Sigmoid colon (tissue), 7 donors: ENCODE data around the gene SMOC2. TPM values are rescaled to one million over a fixed set of nuclear protein-coding genes. Genes with fewer than 3 reads are reported as not detected.

Source experiments
- DNase-seq: peaks from one replicate; pipeline ENCODE4 v3.0.0-alpha.2; 2019
- H3K27ac ChIP-seq, 4 donors: fragments of 200-600 bp; sonication (generic); one replicate each; pipeline ENCODE4 v1.5.1; 2016 to 2019; ENCODE audit warnings: mild to moderate bottlenecking in 1 of 4
- H3K27me3 ChIP-seq, 3 donors: fragments of 200-600 bp; sonication (generic); one replicate each; pipeline ENCODE4 v1.5.1; 2019; ENCODE audit warnings: mild to moderate bottlenecking in 1 of 3
- H3K36me3 ChIP-seq, 4 donors: fragments of 200-600 bp; sonication (generic); one replicate each; pipeline ENCODE4 v1.5.1; 2016 to 2019
- H3K4me1 ChIP-seq, 4 donors: fragments of 200-600 bp; sonication (generic); one replicate each; pipeline ENCODE4 v1.5.1; 2017 to 2019
- H3K4me3 ChIP-seq, 4 donors: fragments of 200-600 bp; sonication (generic); one replicate each; pipeline ENCODE4 v1.5.1; 2017 to 2019; ENCODE audit warnings: mild to moderate bottlenecking in 2 of 4, moderate library complexity in 1 of 4
- H3K9me3 ChIP-seq, 4 donors: fragments of 200-600 bp in 3 of 4; sonication (generic) in 3 of 4; one replicate each; pipeline versions ENCODE4 v1.5.1 to v1.6.1; 2013 to 2019
- EP300 ChIP-seq, 4 donors: sonication (generic); formaldehyde crosslinking; IDR thresholded peaks; one replicate each; pipeline ENCODE4 v1.6.1; 2017; ENCODE audit warnings: antibody characterized with exemption in 4 of 4
- POLR2A ChIP-seq, 2 donors: fragments of 450-650 bp; IDR thresholded peaks; one replicate each; pipeline ENCODE4 v1.6.1; 2016; ENCODE audit warnings: antibody characterized with exemption in 2 of 2, mild to moderate bottlenecking in 2 of 2, moderate library complexity in 2 of 2
- POLR2AphosphoS5 ChIP-seq, 4 donors: sonication (generic); formaldehyde crosslinking; IDR thresholded peaks; one replicate each; pipeline ENCODE4 v1.6.1; 2017; ENCODE audit warnings: antibody characterized with exemption in 4 of 4
- WGBS, 2 donors: extraction: QIAGEN DNeasy Blood & Tissue Kit; methylation state at CpG; one replicate each; pipeline ENCODE4 v1.1.7; 2013; 5-methylcytosine and 5-hydroxymethylcytosine counted together
- intact Hi-C: fragments of 100-400 bp; cut with DNase I; formaldehyde crosslinking; loops from one replicate; pipeline ENCODE4 v1.15.1; 2023
- polyA plus RNA-seq, 3 donors: library from polyadenylated mRNA; stranded (reverse); fragments of 200-250 nt; gene quantifications; one replicate each; pipeline ENCODE4 v1.2.3, GENCODE V29; 2013
- total RNA-seq, 4 donors: library from RNA; depleted of rRNA; stranded (reverse); fragments of >200 nt; gene quantifications; one replicate each; pipeline ENCODE4 v1.1.0, GENCODE V29; 2016
- TF ChIP-seq, protein P1 (sequence below), 4 experiments: fragments of 450-650 bp in 3 of 4; fragments of 200-600 bp in 1 of 4; IDR thresholded peaks; one replicate each; pipeline ENCODE4 v1.5.1; 2016 to 2019; ENCODE audit warnings: antibody characterized with exemption in 4 of 4, mild to moderate bottlenecking in 3 of 4, moderate library complexity in 2 of 4
- donor health status: healthy with polysubstance abuse.
- donor health status: Bipolar disorder and iron deficiency.
- donor health status: healthy.

Gene SMOC2
- total and polyA plus RNA-seq, 7 donors, result 4.2 to 130 (median 33.5) TPM

GRCh38 chr6:168632694-168633093 is 191.7 kb downstream of the SMOC2 start:
- H3K36me3 ChIP-seq, result no peaks in the 10 kb centered on the region
- DNase-seq, result peak; percentile 24
- intact Hi-C loops, result loop anchor here (10.0 kb wide), 2 partner anchors 258 to 582 kb away; no protein-coding TSS in a partner anchor
- H3K27ac ChIP-seq, result no peak overlapping the region
- H3K4me3 ChIP-seq, result no peak overlapping the region
- H3K27me3 ChIP-seq, result no peaks in the 10 kb centered on the region
- WGBS, 2 donors, result 86 to 90% methylated on average over 3 of the region's 3 CpGs
- H3K9me3 ChIP-seq, result no peaks in the 10 kb centered on the region
- H3K4me1 ChIP-seq, result peaks cover 0 to 44% (median 39%) of the 10 kb centered on the region in 4 donors
- TF ChIP-seq, protein P1, sequence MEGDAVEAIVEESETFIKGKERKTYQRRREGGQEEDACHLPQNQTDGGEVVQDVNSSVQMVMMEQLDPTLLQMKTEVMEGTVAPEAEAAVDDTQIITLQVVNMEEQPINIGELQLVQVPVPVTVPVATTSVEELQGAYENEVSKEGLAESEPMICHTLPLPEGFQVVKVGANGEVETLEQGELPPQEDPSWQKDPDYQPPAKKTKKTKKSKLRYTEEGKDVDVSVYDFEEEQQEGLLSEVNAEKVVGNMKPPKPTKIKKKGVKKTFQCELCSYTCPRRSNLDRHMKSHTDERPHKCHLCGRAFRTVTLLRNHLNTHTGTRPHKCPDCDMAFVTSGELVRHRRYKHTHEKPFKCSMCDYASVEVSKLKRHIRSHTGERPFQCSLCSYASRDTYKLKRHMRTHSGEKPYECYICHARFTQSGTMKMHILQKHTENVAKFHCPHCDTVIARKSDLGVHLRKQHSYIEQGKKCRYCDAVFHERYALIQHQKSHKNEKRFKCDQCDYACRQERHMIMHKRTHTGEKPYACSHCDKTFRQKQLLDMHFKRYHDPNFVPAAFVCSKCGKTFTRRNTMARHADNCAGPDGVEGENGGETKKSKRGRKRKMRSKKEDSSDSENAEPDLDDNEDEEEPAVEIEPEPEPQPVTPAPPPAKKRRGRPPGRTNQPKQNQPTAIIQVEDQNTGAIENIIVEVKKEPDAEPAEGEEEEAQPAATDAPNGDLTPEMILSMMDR (IDR thresholded peaks at IDR 0.05), result no peak
- no peak for TF ChIP-seq POLR2A (IDR thresholded peaks at IDR 0.05)
- no peak for TF ChIP-seq EP300 (IDR thresholded peaks at IDR 0.05)
- no peak for TF ChIP-seq POLR2AphosphoS5 (IDR thresholded peaks at IDR 0.05)

GRCh38 chr6:168634541-168635328 is 193.8 kb downstream of the SMOC2 start:
- no peaks in the 10 kb centered on the region for H3K9me3 ChIP-seq
- peak; percentile 80 for DNase-seq
- 39 to 44% methylated on average over 10 of the region's 10 CpGs for WGBS, 2 donors
- H3K36me3 ChIP-seq, result no peaks in the 10 kb centered on the region
- peak overlapping the region in 3 of 4 donors; percentile 24 to 71 (median 65) for H3K27ac ChIP-seq
- H3K4me3 ChIP-seq, result no peak overlapping the region
- peak; percentile 50 to 74 (median 58) for TF ChIP-seq EP300 (IDR thresholded peaks at IDR 0.05)
- peak; percentile 81 to 91 (median 86) for TF ChIP-seq POLR2AphosphoS5 (IDR thresholded peaks at IDR 0.05)
- TF ChIP-seq POLR2A (IDR thresholded peaks at IDR 0.05), result no peak
- TF ChIP-seq, protein P1 (IDR thresholded peaks at IDR 0.05), result no peak
- peaks cover 0 to 39% (median 34%) of the 10 kb centered on the region in 4 donors for H3K4me1 ChIP-seq
- no peaks in the 10 kb centered on the region for H3K27me3 ChIP-seq
- intact Hi-C loops, result loop anchor here (5.0 to 10.0 kb wide), 4 partner anchors 192 to 580 kb away; partner anchors contain the start of gene SMOC2

- Histone ChIP-seq H3K27ac (no peak overlapping the region), H3K27me3 (no peaks in the 10 kb centered on the region), H3K36me3 (no peaks in the 10 kb centered on the region), H3K4me3 (no peak overlapping the region), H3K4me1 (peaks cover 0 to 48% (median 38%) of the 10 kb centered on the region in 4 donors), H3K9me3 (no peaks in the 10 kb centered on the region)
- intact Hi-C loops, result loop anchor here (5.0 to 10.0 kb wide), 4 partner anchors 194 to 578 kb away; partner anchors contain the start of gene SMOC2
- DNase-seq, result no peak
- TF ChIP-seq EP300 (IDR thresholded peaks at IDR 0.05) (no peak), POLR2A (IDR thresholded peaks at IDR 0.05) (no peak), POLR2AphosphoS5 (IDR thresholded peaks at IDR 0.05) (no peak)
- TF ChIP-seq, protein P1 (IDR thresholded peaks at IDR 0.05), result no peak
- 71 to 74% methylated on average over 10 of the region's 11 CpGs for whole genome bisulfite sequencing, 2 donors
These were observed 195.4 kb downstream of the SMOC2 start for GRCh38 chr6:168636147-168637004.

- no peak for TF ChIP-seq POLR2A (IDR thresholded peaks at IDR 0.05)
- TF ChIP-seq POLR2AphosphoS5 (IDR thresholded peaks at IDR 0.05), result no peak
- TF ChIP-seq, protein P1 (IDR thresholded peaks at IDR 0.05), result no peak
- no peaks in the 10 kb centered on the region for H3K36me3 ChIP-seq
- H3K9me3 ChIP-seq, result no peaks in the 10 kb centered on the region
- no peak overlapping the region for H3K27ac ChIP-seq
- no peaks in the 10 kb centered on the region for H3K27me3 ChIP-seq
- peaks cover 0 to 50% (median 40%) of the 10 kb centered on the region in 4 donors for H3K4me1 ChIP-seq
- H3K4me3 ChIP-seq, result no peak overlapping the region
- intact Hi-C loops, result loop anchor here (5.0 to 10.0 kb wide), 4 partner anchors 196 to 577 kb away; partner anchors contain the start of gene SMOC2
- WGBS, 2 donors, result 22 to 54% methylated on average over 10 of the region's 10 CpGs
- DNase-seq, result peak; percentile 41
These were observed 196.8 kb downstream of the SMOC2 start for GRCh38 chr6:168637834-168638233.
